ENCODE results near the gene C1QTNF3. TPM values are rescaled to one million over a fixed set of nuclear protein-coding genes. Genes with fewer than 3 reads are reported as not detected.

C1QTNF3 gene
- total RNA-seq, 2 donors from 2014 or later, result 2.7 to 4.6 TPM

- H3K9ac ChIP-seq (ENCODE audit: low read depth in 2 of 2, low read length in 2 of 2), result no peak overlapping the region
- no peaks in the 10 kb centered on the region for H3K27me3 ChIP-seq
- no peaks in the 10 kb centered on the region for H3K36me3 ChIP-seq
- intact Hi-C loops (cut with DNase I), result no loop called here
- H3K9me3 ChIP-seq, result no peaks in the 10 kb centered on the region
- no peak for TF ChIP-seq CTCF (IDR thresholded peaks at IDR 0.05)
- DNase-seq, result no peak
- H3K27ac ChIP-seq, result no peak overlapping the region
- no peak overlapping the region for H3K4me3 ChIP-seq
- no peaks in the 10 kb centered on the region for H3K4me1 ChIP-seq
These were observed 692 bp downstream of the C1QTNF3 start for GRCh38 chr5:34042321-34042720.

DNA sequence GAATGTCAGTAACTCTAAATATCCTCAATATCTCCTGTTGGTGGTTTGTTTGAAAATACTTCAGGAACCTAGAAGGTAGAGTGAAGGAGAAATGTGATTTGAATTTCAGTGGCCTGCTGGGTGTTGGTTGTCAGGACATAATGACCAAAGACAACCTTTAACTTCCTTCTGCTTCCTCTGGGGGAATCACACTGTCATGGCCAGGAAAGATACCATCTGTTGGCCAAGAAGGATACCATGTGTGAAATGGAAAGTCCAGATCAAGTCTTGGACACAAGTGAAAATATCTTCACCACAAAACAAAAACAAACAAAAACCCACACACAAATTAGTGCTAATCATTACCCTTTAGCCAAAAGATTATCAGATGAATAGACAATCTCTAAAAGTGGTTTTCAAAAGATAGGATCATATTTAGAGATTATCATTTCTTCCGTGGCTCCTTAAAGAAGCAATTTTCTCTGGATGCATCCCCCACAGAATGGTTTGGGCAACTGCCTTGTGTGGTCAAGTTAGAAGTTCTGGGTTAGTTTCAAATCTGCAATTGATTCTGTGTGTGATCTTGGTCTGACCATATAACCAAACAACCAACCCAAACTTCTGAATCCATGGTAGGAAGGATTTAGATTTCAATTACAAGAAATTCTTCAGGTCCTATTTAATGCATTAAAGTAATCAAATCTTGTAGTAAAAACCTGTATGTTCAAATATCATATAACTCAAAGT is 1.6 kb downstream of the C1QTNF3 start:
- intact Hi-C loops (cut with DNase I), result no loop called here
- TF ChIP-seq CTCF (IDR thresholded peaks at IDR 0.05), result no peak
- no peak overlapping the region for H3K4me3 ChIP-seq
- H3K9me3 ChIP-seq, result no peaks in the 10 kb centered on the region
- H3K27me3 ChIP-seq, result no peaks in the 10 kb centered on the region
- no peak overlapping the region for H3K27ac ChIP-seq
- H3K4me1 ChIP-seq, result no peaks in the 10 kb centered on the region
- H3K36me3 ChIP-seq, result no peaks in the 10 kb centered on the region
- no peak overlapping the region for H3K9ac ChIP-seq (ENCODE audit: low read depth in 2 of 2, low read length in 2 of 2)
- DNase-seq, result no peak

GRCh38 chr5:34040472-34040871 is 2.5 kb downstream of the C1QTNF3 start:
- no peak overlapping the region for H3K9ac ChIP-seq (ENCODE audit: low read depth in 2 of 2, low read length in 2 of 2)
- H3K4me3 ChIP-seq, result no peak overlapping the region
- H3K36me3 ChIP-seq, result no peaks in the 10 kb centered on the region
- no peaks in the 10 kb centered on the region for H3K27me3 ChIP-seq
- H3K4me1 ChIP-seq, result no peaks in the 10 kb centered on the region
- no peak overlapping the region for H3K27ac ChIP-seq
- no peak for TF ChIP-seq CTCF (IDR thresholded peaks at IDR 0.05)
- DNase-seq, result no peak
- intact Hi-C loops (cut with DNase I), result no loop called here
- no peaks in the 10 kb centered on the region for H3K9me3 ChIP-seq

DNA sequence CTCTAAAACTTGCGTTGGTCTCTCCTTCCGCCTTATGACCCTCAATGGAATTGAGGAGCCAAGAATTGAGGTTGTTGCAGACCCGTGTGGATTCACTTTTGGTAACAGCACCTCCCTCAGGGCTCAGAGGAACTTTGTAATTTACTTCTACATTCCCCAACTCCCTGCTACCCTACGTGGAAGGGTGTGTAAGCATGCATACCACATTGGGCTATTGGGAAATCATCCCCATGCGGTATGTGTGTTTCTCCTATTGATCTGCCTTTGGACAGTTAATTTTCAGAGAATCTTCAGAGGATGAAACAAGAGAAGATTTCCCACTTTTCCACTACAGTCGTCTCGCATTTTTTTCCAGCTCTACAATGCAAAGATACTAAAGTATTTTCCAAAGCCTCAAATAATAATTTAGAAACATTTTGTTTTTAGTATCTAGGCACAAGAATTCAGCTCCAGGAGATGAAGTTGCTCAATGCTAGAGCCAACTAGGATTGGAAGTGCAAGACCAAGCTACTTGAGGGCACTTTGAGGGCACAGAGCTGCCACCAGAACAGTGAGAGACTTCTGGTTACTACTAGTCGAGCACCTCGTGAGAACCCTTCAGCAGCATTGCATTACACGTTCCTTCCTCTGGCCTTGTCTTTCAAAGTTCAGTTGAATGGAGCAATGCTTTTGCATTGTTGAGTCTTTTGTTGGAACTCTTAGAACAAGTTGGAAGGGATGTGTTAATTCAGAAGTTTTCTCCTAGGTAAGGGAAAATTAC is 3.4 kb downstream of the C1QTNF3 start:
- H3K4me3 ChIP-seq, result no peak overlapping the region
- H3K36me3 ChIP-seq, result no peaks in the 10 kb centered on the region
- no peaks in the 10 kb centered on the region for H3K9me3 ChIP-seq
- H3K9ac ChIP-seq (ENCODE audit: low read depth in 2 of 2, low read length in 2 of 2), result no peak overlapping the region
- TF ChIP-seq CTCF (IDR thresholded peaks at IDR 0.05), result no peak
- no peaks in the 10 kb centered on the region for H3K27me3 ChIP-seq
- H3K27ac ChIP-seq, result no peak overlapping the region
- no peaks in the 10 kb centered on the region for H3K4me1 ChIP-seq
- intact Hi-C loops (cut with DNase I), result no loop called here
- no peak for DNase-seq

DNA sequence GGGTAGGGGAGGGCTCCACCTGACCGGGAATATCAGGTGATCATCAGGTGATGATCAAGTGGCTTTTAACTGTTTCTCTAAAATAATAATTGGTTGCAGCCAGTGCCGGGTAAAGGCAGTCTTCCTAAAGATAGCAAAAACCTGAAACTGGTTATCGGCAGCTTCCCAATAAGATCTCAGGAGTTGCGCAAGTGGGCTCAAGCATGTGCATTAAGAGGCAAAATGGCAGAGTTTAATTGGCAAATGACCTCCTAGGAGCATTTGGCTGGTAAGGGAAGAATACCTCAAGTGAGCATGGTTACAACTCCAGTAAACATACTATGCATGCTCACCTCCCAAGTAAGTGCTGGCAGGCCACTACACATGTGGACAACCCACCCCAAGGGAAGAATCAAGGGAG is 4.2 kb downstream of the C1QTNF3 start:
- Histone ChIP-seq H3K4me1 (no peaks in the 10 kb centered on the region), H3K4me3 (no peak overlapping the region), H3K36me3 (no peaks in the 10 kb centered on the region), H3K9me3 (no peaks in the 10 kb centered on the region), H3K27me3 (no peaks in the 10 kb centered on the region), H3K9ac (ENCODE audit: low read depth in 2 of 2, low read length in 2 of 2) (no peak overlapping the region), H3K27ac (no peak overlapping the region)
- no peak for TF ChIP-seq CTCF (IDR thresholded peaks at IDR 0.05)
- no peak for DNase-seq
- intact Hi-C loops (cut with DNase I), result no loop called here

Measured in colonic mucosa (tissue), 4 donors.